ENCODE measurements around the gene PNMA1. TPM values are rescaled to one million over a fixed set of nuclear protein-coding genes. Genes with fewer than 3 reads are reported as not detected.

The PNMA1 gene
- total and polyA plus RNA-seq, 2 donors (not counting 1 experiment from before 2014, with no cell fraction given) = 9.5 to 31.6 TPM

- no peak for DNase-seq
- H3K4me3 ChIP-seq (ENCODE audit: control extremely low read depth in 1 of 5, extremely low read depth in 1 of 5, insufficient read depth in 1 of 5, low read depth in 2 of 5, low read length in 4 of 5) = no peak overlapping the region
Observed at GRCh38 chr14:73719361-73719760, 5.2 kb upstream of the PNMA1 start.

More at GRCh38 chr14:73719361-73719760, 5.2 kb upstream of the PNMA1 start:
- no peak for ATAC-seq (ENCODE audit: low read depth)
- Histone ChIP-seq H4K20me1 (ENCODE audit: control insufficient read depth, insufficient read depth, low read length, poor library complexity, severe bottlenecking) (peaks cover 22% of the 10 kb centered on the region), H3K4me2 (replicated peaks; ENCODE audit: low read depth, low read length, poor library complexity, severe bottlenecking) (no peak overlapping the region), H3K79me2 (ENCODE audit: control insufficient read depth, insufficient read depth, low read length) (peaks cover 1% of the 10 kb centered on the region), H3K9me3 (ENCODE audit: control extremely low read depth in 1 of 3, control insufficient read depth in 2 of 3, insufficient read depth in 1 of 3, low read length in 2 of 3) (no peaks in the 10 kb centered on the region), H3K36me3 (replicated peaks in 1 of 2; ENCODE audit: control extremely low read depth in 1 of 2, control insufficient read depth in 1 of 2, extremely low read depth in 1 of 2, insufficient read depth in 2 of 2, low read length in 1 of 2) (peaks cover 3 to 76% of the 10 kb centered on the region in 2 experiments), H3K4me1 (ENCODE audit: control insufficient read depth in 2 of 2, insufficient read depth in 2 of 2, low read length in 2 of 2) (peaks cover 0 to 3% of the 10 kb centered on the region in 2 donors), H3K27ac (ENCODE audit: low read length in 2 of 2) (no peak overlapping the region), H3K27me3 (replicated peaks in 1 of 4; ENCODE audit: control extremely low read depth in 1 of 4, control insufficient read depth in 3 of 4, insufficient read depth in 4 of 4, low read length in 3 of 4) (no peaks in the 10 kb centered on the region), H2AFZ (ENCODE audit: insufficient read depth, low read depth, low read length, poor library complexity, severe bottlenecking) (no peak overlapping the region), H3K9ac (ENCODE audit: low read length) (no peak overlapping the region)
- no peak overlapping the region for H3K27ac Mint-ChIP-seq
- 96% methylated on average over 8 of the region's 13 CpGs for WGBS (ENCODE audit: insufficient coverage)
- intact Hi-C loops (cut with micrococcal nuclease) = no loop called here
- TF ChIP-seq, protein P1, sequence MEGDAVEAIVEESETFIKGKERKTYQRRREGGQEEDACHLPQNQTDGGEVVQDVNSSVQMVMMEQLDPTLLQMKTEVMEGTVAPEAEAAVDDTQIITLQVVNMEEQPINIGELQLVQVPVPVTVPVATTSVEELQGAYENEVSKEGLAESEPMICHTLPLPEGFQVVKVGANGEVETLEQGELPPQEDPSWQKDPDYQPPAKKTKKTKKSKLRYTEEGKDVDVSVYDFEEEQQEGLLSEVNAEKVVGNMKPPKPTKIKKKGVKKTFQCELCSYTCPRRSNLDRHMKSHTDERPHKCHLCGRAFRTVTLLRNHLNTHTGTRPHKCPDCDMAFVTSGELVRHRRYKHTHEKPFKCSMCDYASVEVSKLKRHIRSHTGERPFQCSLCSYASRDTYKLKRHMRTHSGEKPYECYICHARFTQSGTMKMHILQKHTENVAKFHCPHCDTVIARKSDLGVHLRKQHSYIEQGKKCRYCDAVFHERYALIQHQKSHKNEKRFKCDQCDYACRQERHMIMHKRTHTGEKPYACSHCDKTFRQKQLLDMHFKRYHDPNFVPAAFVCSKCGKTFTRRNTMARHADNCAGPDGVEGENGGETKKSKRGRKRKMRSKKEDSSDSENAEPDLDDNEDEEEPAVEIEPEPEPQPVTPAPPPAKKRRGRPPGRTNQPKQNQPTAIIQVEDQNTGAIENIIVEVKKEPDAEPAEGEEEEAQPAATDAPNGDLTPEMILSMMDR (IDR thresholded peaks at IDR 0.05) = no peak
- TF ChIP-seq EZH2 (IDR thresholded peaks at IDR 0.05; ENCODE audit: borderline replicate concordance, insufficient read depth, low read depth, low read length, poor library complexity, severe bottlenecking) = no peak
- no peak overlapping the region for H3K4me3 Mint-ChIP-seq
- POLR2A ChIA-PET = interaction anchor here (0.6 kb wide), 1 partner anchor 8 kb away, joined by 3 read pairs; no protein-coding TSS in a partner anchor
- CTCF ChIA-PET = interaction anchor here (1.1 kb wide), 1 partner anchor 107 kb away, joined by 3 read pairs; no protein-coding TSS in a partner anchor
- no peaks in the 10 kb centered on the region for H3K9me3 Mint-ChIP-seq (ENCODE audit: insufficient read depth)
- H3K27me3 Mint-ChIP-seq = no peaks in the 10 kb centered on the region
- peaks cover 3% of the 10 kb centered on the region for H3K4me1 Mint-ChIP-seq
